Astrocyte (in vitro differentiated cells and primary cell): ENCODE measurements around the gene F3.

Experiments used
- CTCF ChIP-seq: IDR thresholded peaks from 2 replicates; pipeline ENCODE4 v1.5.1; 2011; ENCODE audit warnings: low read depth, mild to moderate bottlenecking, inconsistent platforms, low read length, moderate library complexity; ENCODE audit not compliant: insufficient read depth
- EZH2 ChIP-seq: IDR thresholded peaks from 2 replicates; pipeline ENCODE4 v1.6.1; 2012; ENCODE audit warnings: mild to moderate bottlenecking, low read length, inconsistent platforms; ENCODE audit not compliant: insufficient read depth

GRCh38 chr1:94538243-94538827, 3.2 kb downstream of the F3 start:
- TF ChIP-seq CTCF (no peak), EZH2 (no peak)
